Ascending aorta (tissue), 2 donors: ENCODE data around the gene MAP7D3. TPM values are rescaled to one million over a fixed set of nuclear protein-coding genes. Genes with fewer than 3 reads are reported as not detected.

ENCODE experiments used
- DNase-seq, 2 donors: peaks; one replicate each; pipeline ENCODE4 v3.0.0-alpha.2; 2019; ENCODE audit warnings: low spot score in 2 of 2
- H3K27ac ChIP-seq, 2 donors: fragments of 200-600 bp; sonication (generic); one replicate each; pipeline ENCODE4 v1.5.1; 2016 to 2017; ENCODE audit warnings: mild to moderate bottlenecking in 1 of 2
- H3K27me3 ChIP-seq: fragments of 200-600 bp; sonication (generic); one replicate; pipeline ENCODE4 v1.5.1; 2017
- H3K36me3 ChIP-seq, 2 donors: fragments of 200-600 bp; sonication (generic); one replicate each; pipeline ENCODE4 v1.5.1; 2016
- H3K4me1 ChIP-seq, 2 donors: fragments of 200-600 bp; sonication (generic); one replicate each; pipeline ENCODE4 v1.5.1; 2016 to 2017; ENCODE audit warnings: mild to moderate bottlenecking in 1 of 2
- H3K4me3 ChIP-seq, 2 donors: fragments of 200-600 bp; sonication (generic); one replicate each; pipeline ENCODE4 v1.5.1; 2016 to 2017; ENCODE audit warnings: mild to moderate bottlenecking in 1 of 2
- H3K9me3 ChIP-seq, 2 donors: fragments of 200-600 bp; sonication (generic); one replicate each; pipeline ENCODE4 v1.5.1; 2016
- intact Hi-C: fragments of 100-400 bp; cut with DNase I; formaldehyde crosslinking; loops from one replicate; pipeline ENCODE4 v1.15.1; 2023
- total RNA-seq: library from RNA; depleted of rRNA; stranded (reverse); fragments of >200 nt; gene quantifications from one replicate; pipeline ENCODE4 v1.1.0, GENCODE V29; 2016
- TF ChIP-seq, protein P1 (sequence below), 3 experiments: fragments of 200-600 bp in 2 of 3; fragments of 450-650 bp in 1 of 3; sonication (generic) in 2 of 3; IDR thresholded peaks; one replicate each; pipeline ENCODE4 v1.5.1; 2016 to 2019; ENCODE audit warnings: antibody characterized with exemption in 3 of 3, mild to moderate bottlenecking in 1 of 3, moderate library complexity in 1 of 3

MAP7D3 gene
- total RNA-seq, 1 donor from 2014 or later = 7.9 TPM

DNA sequence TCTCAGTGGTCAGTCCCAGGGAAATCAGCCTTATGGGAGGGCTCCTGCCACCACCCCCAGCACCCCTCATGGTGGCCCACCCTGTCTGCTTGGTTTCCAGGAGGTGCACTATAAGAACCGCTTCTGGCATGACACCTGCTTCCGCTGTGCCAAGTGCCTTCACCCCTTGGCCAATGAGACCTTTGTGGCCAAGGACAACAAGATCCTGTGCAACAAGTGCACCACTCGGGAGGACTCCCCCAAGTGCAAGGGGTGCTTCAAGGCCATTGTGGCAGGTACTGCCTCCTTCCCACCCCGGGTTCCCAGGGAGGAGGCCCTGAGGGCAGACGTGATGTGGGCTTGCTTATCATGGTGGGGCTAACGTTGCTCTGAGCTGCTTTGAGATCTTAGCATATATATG lies 44.3 kb downstream of the MAP7D3 start:
- no peaks in the 10 kb centered on the region for H3K27me3 ChIP-seq
- peak overlapping the region in 1 of 2 donors; percentile 51 for H3K4me3 ChIP-seq
- peak overlapping the region; percentile 45 to 60 for H3K27ac ChIP-seq
- DNase-seq = no peak
- TF ChIP-seq, protein P1, sequence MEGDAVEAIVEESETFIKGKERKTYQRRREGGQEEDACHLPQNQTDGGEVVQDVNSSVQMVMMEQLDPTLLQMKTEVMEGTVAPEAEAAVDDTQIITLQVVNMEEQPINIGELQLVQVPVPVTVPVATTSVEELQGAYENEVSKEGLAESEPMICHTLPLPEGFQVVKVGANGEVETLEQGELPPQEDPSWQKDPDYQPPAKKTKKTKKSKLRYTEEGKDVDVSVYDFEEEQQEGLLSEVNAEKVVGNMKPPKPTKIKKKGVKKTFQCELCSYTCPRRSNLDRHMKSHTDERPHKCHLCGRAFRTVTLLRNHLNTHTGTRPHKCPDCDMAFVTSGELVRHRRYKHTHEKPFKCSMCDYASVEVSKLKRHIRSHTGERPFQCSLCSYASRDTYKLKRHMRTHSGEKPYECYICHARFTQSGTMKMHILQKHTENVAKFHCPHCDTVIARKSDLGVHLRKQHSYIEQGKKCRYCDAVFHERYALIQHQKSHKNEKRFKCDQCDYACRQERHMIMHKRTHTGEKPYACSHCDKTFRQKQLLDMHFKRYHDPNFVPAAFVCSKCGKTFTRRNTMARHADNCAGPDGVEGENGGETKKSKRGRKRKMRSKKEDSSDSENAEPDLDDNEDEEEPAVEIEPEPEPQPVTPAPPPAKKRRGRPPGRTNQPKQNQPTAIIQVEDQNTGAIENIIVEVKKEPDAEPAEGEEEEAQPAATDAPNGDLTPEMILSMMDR (IDR thresholded peaks at IDR 0.05) = no peak
- H3K9me3 ChIP-seq = no peaks in the 10 kb centered on the region
- H3K4me1 ChIP-seq = peaks cover 14 to 39% of the 10 kb centered on the region in 2 donors
- intact Hi-C loops = no loop called here
- peaks cover 22 to 31% of the 10 kb centered on the region in 2 donors for H3K36me3 ChIP-seq

DNA sequence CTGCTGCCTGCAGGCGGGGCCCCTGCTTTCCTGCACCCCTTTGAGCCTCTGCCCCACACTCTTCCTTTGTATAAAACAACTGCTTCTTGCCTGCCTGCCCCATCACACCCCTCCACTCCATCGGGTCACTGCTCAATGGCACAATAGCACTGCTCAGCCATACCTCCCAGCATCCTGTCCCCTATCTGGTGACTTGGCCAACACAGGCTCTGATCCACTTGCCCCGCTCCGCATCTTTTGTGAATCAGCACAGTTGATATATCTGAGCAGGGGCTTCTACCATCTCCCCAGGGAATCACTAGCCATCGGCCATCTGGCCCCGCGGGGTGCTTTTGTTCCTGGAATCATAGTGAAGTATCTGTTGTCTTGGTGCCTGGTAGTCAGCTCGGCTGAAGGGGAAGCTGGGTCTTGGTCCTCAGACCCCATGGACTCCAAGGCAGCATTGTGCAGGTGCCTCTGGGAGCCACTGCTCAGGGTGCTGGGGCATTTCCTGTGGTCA lies 45.3 kb downstream of the MAP7D3 start:
- intact Hi-C loops = no loop called here
- peak overlapping the region; percentile 45 to 60 for H3K27ac ChIP-seq
- no peaks in the 10 kb centered on the region for H3K27me3 ChIP-seq
- no peaks in the 10 kb centered on the region for H3K9me3 ChIP-seq
- TF ChIP-seq, protein P1 (IDR thresholded peaks at IDR 0.05) = no peak
- H3K36me3 ChIP-seq = peaks cover 22 to 28% of the 10 kb centered on the region in 2 donors
- peaks cover 14 to 39% of the 10 kb centered on the region in 2 donors for H3K4me1 ChIP-seq
- H3K4me3 ChIP-seq = peak overlapping the region in 1 of 2 donors; percentile 51
- no peak for DNase-seq

DNA sequence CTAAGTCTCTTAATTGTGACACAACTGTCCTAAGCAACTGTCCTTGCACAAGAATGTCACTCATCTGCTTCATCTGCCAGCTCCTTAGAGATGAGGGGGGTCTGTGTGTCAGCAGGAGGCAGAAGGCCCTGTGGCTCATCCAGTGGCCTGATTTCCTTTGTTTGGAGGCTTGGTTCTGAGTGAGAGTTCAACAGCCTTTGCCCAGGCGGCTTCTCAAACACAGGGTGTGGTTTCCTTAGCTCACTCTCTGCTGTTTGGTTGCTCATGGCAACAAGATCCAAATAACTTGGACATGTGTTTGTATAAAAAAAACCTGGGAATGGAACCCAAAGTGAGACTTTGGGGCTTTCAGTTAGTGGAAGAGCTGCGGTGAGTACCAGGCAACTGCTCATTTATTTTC lies 46.6 kb downstream of the MAP7D3 start:
- intact Hi-C loops = no loop called here
- Histone ChIP-seq H3K27me3 (no peaks in the 10 kb centered on the region), H3K4me3 (peak overlapping the region in 1 of 2 donors; percentile 51), H3K4me1 (peaks cover 14 to 38% of the 10 kb centered on the region in 2 donors), H3K36me3 (peaks cover 22 to 28% of the 10 kb centered on the region in 2 donors), H3K27ac (peak overlapping the region; percentile 45 to 60), H3K9me3 (no peaks in the 10 kb centered on the region)
- TF ChIP-seq, protein P1 (IDR thresholded peaks at IDR 0.05) = no peak
- DNase-seq = peak in 1 of 2 donors; percentile 84

DNA sequence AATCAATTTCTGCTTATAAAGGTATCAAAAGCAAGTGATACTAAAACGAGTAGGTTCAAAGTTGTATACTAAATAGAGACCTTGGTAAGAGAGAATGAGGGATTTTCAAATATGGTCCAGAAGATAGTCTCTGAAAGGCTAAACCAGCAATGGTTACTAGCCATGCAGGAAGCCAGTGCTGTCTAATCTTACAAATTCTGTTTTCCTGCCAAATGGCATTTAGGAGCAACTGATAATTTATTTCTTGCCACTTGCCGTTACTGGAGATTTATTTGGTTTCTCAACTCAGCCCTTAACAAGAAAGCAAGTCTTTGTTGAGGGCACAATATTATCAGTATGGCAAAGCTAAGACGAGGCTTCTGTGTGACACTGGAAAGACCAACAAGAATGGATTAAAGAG lies 47.2 kb downstream of the MAP7D3 start:
- peak overlapping the region; percentile 45 to 60 for H3K27ac ChIP-seq
- H3K27me3 ChIP-seq = no peaks in the 10 kb centered on the region
- no peak for DNase-seq
- intact Hi-C loops = no loop called here
- H3K9me3 ChIP-seq = no peaks in the 10 kb centered on the region
- H3K4me3 ChIP-seq = peak overlapping the region in 1 of 2 donors; percentile 51
- peaks cover 12 to 34% of the 10 kb centered on the region in 2 donors for H3K4me1 ChIP-seq
- TF ChIP-seq, protein P1 (IDR thresholded peaks at IDR 0.05) = no peak
- H3K36me3 ChIP-seq = peaks cover 22 to 27% of the 10 kb centered on the region in 2 donors

DNA sequence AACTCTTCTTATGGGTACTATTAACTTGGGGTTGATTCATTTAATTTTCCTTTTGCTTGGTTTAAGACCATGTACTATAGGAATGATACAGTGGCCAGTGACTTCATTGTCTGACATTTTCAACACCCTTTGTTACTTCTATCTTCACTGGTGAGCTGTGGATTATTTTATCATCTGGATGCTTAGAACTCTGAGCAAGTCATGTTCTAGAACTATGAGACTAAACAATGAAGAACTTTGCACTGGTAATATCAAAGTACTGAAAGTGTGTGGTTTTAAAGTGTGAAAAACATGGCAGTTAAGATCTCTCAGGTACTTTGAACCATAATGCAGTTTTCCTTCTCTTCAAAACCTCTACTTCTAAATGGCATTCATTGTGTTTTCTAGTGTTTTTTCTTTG lies 47.8 kb downstream of the MAP7D3 start:
- Histone ChIP-seq H3K4me1 (peaks cover 12 to 30% of the 10 kb centered on the region in 2 donors), H3K9me3 (no peaks in the 10 kb centered on the region), H3K4me3 (peak overlapping the region in 1 of 2 donors; percentile 51), H3K27me3 (no peaks in the 10 kb centered on the region), H3K36me3 (peaks cover 22% of the 10 kb centered on the region in 2 donors), H3K27ac (peak overlapping the region; percentile 45 to 60)
- TF ChIP-seq, protein P1 (IDR thresholded peaks at IDR 0.05) = no peak
- intact Hi-C loops = no loop called here
- DNase-seq = no peak
